PC-3 (cell line): ENCODE measurements around the gene PTPRA.

Source experiments
- EZH2 ChIP-seq: fragments of 300-600 bp; sonication (generic); IDR thresholded peaks from one replicate; pipeline ENCODE4 v1.6.1; 2017; ENCODE audit warnings: antibody characterized with exemption, mild to moderate bottlenecking, low read length; ENCODE audit not compliant: unreplicated experiment
- EZH2phosphoT487 ChIP-seq: fragments of 300-600 bp; sonication (generic); IDR thresholded peaks from 2 replicates; pipeline ENCODE4 v1.6.1; 2018; ENCODE audit warnings: mild to moderate bottlenecking, antibody characterized with exemption, low read length, borderline replicate concordance
- TF ChIP-seq, protein P1 (sequence below): fragments of 300-600 bp; sonication (generic); conservative IDR thresholded peaks from 2 replicates; pipeline ENCODE4 v1.5.1; 2017; ENCODE audit warnings: antibody characterized with exemption, low read depth, mild to moderate bottlenecking, low read length

DNA sequence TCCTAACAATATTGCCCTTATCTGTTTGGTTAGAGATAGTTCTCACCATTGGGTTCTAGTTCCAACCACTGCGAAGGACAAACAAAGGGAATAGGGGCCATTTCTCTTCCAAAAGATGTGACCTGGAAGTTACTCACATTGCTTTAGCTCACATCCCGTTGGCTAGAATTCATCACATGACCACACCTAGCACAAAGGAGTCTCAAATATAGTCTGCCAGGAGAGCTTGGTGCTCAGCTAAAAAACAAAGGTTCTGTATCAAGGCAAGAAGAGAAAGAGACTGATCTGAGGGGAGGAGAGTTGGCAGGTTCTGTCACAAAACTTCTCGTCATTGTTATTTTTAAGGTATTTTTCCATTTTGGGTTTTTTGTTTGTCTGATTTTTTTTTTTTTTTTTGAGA is 100.3 kb downstream of the PTPRA start:
- TF ChIP-seq, protein P1, sequence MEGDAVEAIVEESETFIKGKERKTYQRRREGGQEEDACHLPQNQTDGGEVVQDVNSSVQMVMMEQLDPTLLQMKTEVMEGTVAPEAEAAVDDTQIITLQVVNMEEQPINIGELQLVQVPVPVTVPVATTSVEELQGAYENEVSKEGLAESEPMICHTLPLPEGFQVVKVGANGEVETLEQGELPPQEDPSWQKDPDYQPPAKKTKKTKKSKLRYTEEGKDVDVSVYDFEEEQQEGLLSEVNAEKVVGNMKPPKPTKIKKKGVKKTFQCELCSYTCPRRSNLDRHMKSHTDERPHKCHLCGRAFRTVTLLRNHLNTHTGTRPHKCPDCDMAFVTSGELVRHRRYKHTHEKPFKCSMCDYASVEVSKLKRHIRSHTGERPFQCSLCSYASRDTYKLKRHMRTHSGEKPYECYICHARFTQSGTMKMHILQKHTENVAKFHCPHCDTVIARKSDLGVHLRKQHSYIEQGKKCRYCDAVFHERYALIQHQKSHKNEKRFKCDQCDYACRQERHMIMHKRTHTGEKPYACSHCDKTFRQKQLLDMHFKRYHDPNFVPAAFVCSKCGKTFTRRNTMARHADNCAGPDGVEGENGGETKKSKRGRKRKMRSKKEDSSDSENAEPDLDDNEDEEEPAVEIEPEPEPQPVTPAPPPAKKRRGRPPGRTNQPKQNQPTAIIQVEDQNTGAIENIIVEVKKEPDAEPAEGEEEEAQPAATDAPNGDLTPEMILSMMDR, result no peak
- TF ChIP-seq EZH2phosphoT487 (no peak), EZH2 (no peak)
